ENCODE data around the gene CCNQ.

- no peak for TF ChIP-seq CTCF (IDR thresholded peaks at IDR 0.05)
- TF ChIP-seq ZFX (IDR thresholded peaks at IDR 0.05; ENCODE audit: borderline replicate concordance) = no peak
Observed at GRCh38 chrX:153593811-153594500, 5.0 kb downstream of the CCNQ start.
